Prostate gland (tissue), 2 donors: ENCODE measurements around the gene C2orf68.

Experiments
- CTCF ChIP-seq, 4 experiments: fragments of 200-600 bp in 2 of 4; fragments of 450-650 bp in 2 of 4; sonication (generic) in 2 of 4; IDR thresholded peaks; 1 replicate in 3 of 4; 2 replicates in 1 of 4; pipeline ENCODE4 v1.5.1; 2016 to 2019; ENCODE audit warnings: antibody characterized with exemption in 4 of 4, mild to moderate bottlenecking in 2 of 4, moderate library complexity in 2 of 4
- POLR2A ChIP-seq: fragments of 450-650 bp; IDR thresholded peaks from one replicate; pipeline ENCODE4 v1.6.1; 2016; ENCODE audit warnings: antibody characterized with exemption, mild to moderate bottlenecking
- POLR2AphosphoS5 ChIP-seq: sonication (generic); formaldehyde crosslinking; IDR thresholded peaks from one replicate; pipeline ENCODE4 v1.6.1; 2017; ENCODE audit warnings: antibody characterized with exemption

DNA sequence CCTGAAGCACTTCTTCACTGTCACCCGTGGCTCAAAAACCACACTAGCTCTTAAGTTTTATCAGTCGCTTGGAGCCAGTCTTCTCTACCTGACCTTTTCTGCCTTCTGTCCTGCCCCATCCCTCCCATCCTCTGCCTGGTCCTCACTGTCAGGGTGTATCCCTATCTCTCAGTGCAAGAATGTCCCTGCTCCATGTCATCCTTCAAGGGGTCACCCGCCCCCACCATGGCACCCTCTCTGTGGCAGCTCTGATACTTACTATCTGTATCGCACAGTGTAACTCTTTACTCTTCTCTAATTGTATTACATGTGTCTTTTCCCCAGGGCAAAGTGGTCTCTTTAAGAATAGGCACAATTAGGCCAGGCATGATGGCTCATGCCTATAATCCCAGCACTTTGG lies 23.2 kb downstream of the C2orf68 start:
- TF ChIP-seq CTCF (IDR thresholded peaks at IDR 0.05) (no peak), POLR2A (no peak), POLR2AphosphoS5 (no peak)
